HEK293 (cell line): Measurements from ENCODE around the gene ADCY1.

Experiments
- CTCF ChIA-PET: fragments of 350-600 bp; formaldehyde crosslinking; extraction: SDS; loops from one replicate; lab custom pipeline; 2021; ENCODE audit warnings: antibody characterized with exemption; lab: Yijun Ruan, JAX
- POLR2A ChIA-PET: fragments of 300-600 bp; formaldehyde crosslinking; extraction: SDS; loops from one replicate; lab custom pipeline; 2020; ENCODE audit warnings: antibody characterized with exemption, inconsistent platforms; lab: Yijun Ruan, JAX
- H3K27ac ChIP-seq: fragments of 200-500 bp; sonication (Bioruptor generic); 2 replicates; pipeline ENCODE4 v1.5.1; 2014; ENCODE audit warnings: low read depth, low read length, control low read depth, inconsistent platforms; ENCODE audit errors: extremely low read depth
- H3K36me3 ChIP-seq, 2 experiments: fragments of 200-500 bp in 1 of 2; sonication (Bioruptor generic) in 1 of 2; 1 replicate in 1 of 2; 2 replicates in 1 of 2; pipeline ENCODE4 v1.5.1; 2014 to 2017; ENCODE audit warnings: inconsistent platforms in 2 of 2, low read length in 2 of 2; ENCODE audit not compliant: control insufficient read depth in 2 of 2, insufficient read depth in 1 of 2
- H3K4me1 ChIP-seq: fragments of 200-500 bp; sonication (Bioruptor generic); 2 replicates; pipeline ENCODE4 v1.5.1; 2014; ENCODE audit warnings: mild to moderate bottlenecking, low read length, inconsistent platforms; ENCODE audit not compliant: control insufficient read depth, insufficient read depth
- H3K4me3 ChIP-seq: 2 replicates; pipeline ENCODE4 v1.5.1; 2011; ENCODE audit warnings: low read depth, mild to moderate bottlenecking, control low read depth, low read length, moderate library complexity
- H3K9me3 ChIP-seq: fragments of 200-500 bp; sonication (Bioruptor generic); 2 replicates; pipeline ENCODE4 v1.5.1; 2014; ENCODE audit warnings: low read depth, low read length, inconsistent platforms; ENCODE audit not compliant: control insufficient read depth, insufficient read depth
- AEBP2 ChIP-seq: fragments of 450-650 bp; formaldehyde crosslinking; IDR thresholded peaks from 2 replicates; pipeline ENCODE4 v1.5.1; 2016; ENCODE audit warnings: missing biosample characterization, missing genetic modification characterization, borderline replicate concordance
- BCL11A ChIP-seq: fragments of 450-650 bp; formaldehyde crosslinking; IDR thresholded peaks from 2 replicates; pipeline ENCODE4 v1.5.1; 2016; ENCODE audit warnings: low read depth, missing biosample characterization, missing genetic modification characterization
- EGR2 ChIP-seq: fragments of 450-650 bp; formaldehyde crosslinking; IDR thresholded peaks from 2 replicates; pipeline ENCODE4 v1.5.1; 2016; ENCODE audit warnings: low read depth, missing biosample characterization, missing genetic modification characterization
- KLF8 ChIP-seq: fragments of 450-650 bp; formaldehyde crosslinking; IDR thresholded peaks from 2 replicates; pipeline ENCODE4 v1.5.1; 2016; ENCODE audit warnings: missing biosample characterization, missing genetic modification characterization
- OVOL3 ChIP-seq: fragments of 450-650 bp; formaldehyde crosslinking; IDR thresholded peaks from 2 replicates; pipeline ENCODE4 v1.5.1; 2016; ENCODE audit warnings: missing biosample characterization, missing genetic modification characterization
- PBX3 ChIP-seq: sonication (generic); formaldehyde crosslinking; IDR thresholded peaks from 2 replicates; pipeline ENCODE4 v1.8.1; 2022; ENCODE audit warnings: mild to moderate bottlenecking, moderate library complexity, missing genetic modification reagents
- SCRT1 ChIP-seq: fragments of 450-650 bp; formaldehyde crosslinking; IDR thresholded peaks from 2 replicates; pipeline ENCODE4 v1.5.1; 2016; ENCODE audit warnings: missing biosample characterization, missing genetic modification characterization, borderline replicate concordance
- SCRT2 ChIP-seq: fragments of 450-650 bp; formaldehyde crosslinking; IDR thresholded peaks from 2 replicates; pipeline ENCODE4 v1.5.1; 2016; ENCODE audit warnings: missing biosample characterization, missing genetic modification characterization
- ZBTB44 ChIP-seq: fragments of 450-650 bp; IDR thresholded peaks from 2 replicates; pipeline ENCODE4 v1.5.1; 2018; ENCODE audit warnings: missing biosample characterization, mild to moderate bottlenecking, missing genetic modification characterization
- ZBTB6 ChIP-seq: fragments of 450-650 bp; formaldehyde crosslinking; IDR thresholded peaks from 2 replicates; pipeline ENCODE4 v1.5.1; 2017; ENCODE audit warnings: missing biosample characterization, missing genetic modification characterization
- ZNF112 ChIP-seq: fragments of 450-650 bp; formaldehyde crosslinking; IDR thresholded peaks from 2 replicates; pipeline ENCODE4 v1.5.0; 2017; ENCODE audit warnings: missing biosample characterization, missing genetic modification characterization
- ZNF202 ChIP-seq: fragments of 450-650 bp; formaldehyde crosslinking; IDR thresholded peaks from 2 replicates; pipeline ENCODE4 v1.5.1; 2016; ENCODE audit warnings: missing biosample characterization, missing genetic modification characterization, borderline replicate concordance
- ZNF274 ChIP-seq, 2 experiments: fragments of 200-500 bp in 1 of 2; fragments of 450-650 bp in 1 of 2; sonication (Bioruptor generic) in 1 of 2; formaldehyde crosslinking in 1 of 2; IDR thresholded peaks; 2 replicates each; pipeline versions ENCODE4 v1.5.1 to v1.6.1; 2014 to 2016; ENCODE audit warnings: borderline replicate concordance in 1 of 2, inconsistent platforms in 1 of 2, low read length in 1 of 2, missing biosample characterization in 1 of 2, missing genetic modification characterization in 1 of 2
- ZNF513 ChIP-seq: fragments of 450-650 bp; IDR thresholded peaks from 2 replicates; pipeline ENCODE4 v1.5.1; 2018; ENCODE audit warnings: missing biosample characterization, missing genetic modification characterization
- ZNF555 ChIP-seq: fragments of 450-650 bp; formaldehyde crosslinking; conservative IDR thresholded peaks from 2 replicates; pipeline ENCODE4 v1.5.1; 2017; ENCODE audit warnings: missing biosample characterization, mild to moderate bottlenecking, missing genetic modification characterization, inconsistent platforms
- ZNF629 ChIP-seq: fragments of 450-650 bp; formaldehyde crosslinking; IDR thresholded peaks from 2 replicates; pipeline ENCODE4 v1.5.1; 2017; ENCODE audit warnings: missing biosample characterization, missing genetic modification characterization
- ZNF645 ChIP-seq: fragments of 450-650 bp; formaldehyde crosslinking; IDR thresholded peaks from 2 replicates; pipeline ENCODE4; 2016; ENCODE audit warnings: missing biosample characterization, missing genetic modification characterization

Gene ADCY1

GRCh38 chr7:45684910-45685618, 110.9 kb downstream of the ADCY1 start:
- peak; percentile 65 for TF ChIP-seq EGR2
- no peak for TF ChIP-seq ZNF513 (tag by site-specific recombination)
- TF ChIP-seq ZNF555 (tag by site-specific recombination) = no peak
- TF ChIP-seq AEBP2 = no peak
- no peak for TF ChIP-seq ZBTB6 (tag by site-specific recombination)
- no peak for TF ChIP-seq KLF8 (tag by site-specific recombination)
- TF ChIP-seq ZNF112 (tag by site-specific recombination) = no peak
- no peak for TF ChIP-seq BCL11A
- Histone ChIP-seq H3K4me3 (no peak overlapping the region), H3K9me3 (no peaks in the 10 kb centered on the region), H3K27ac (no peak overlapping the region), H3K36me3 (peaks cover 0 to under 1% of the 10 kb centered on the region in 2 experiments; a peak in 2 of 3 replicates), H3K4me1 (no peaks in the 10 kb centered on the region)
- POLR2A ChIA-PET = no interaction called here
- CTCF ChIA-PET = interaction anchor here (0.5 kb wide), 1 partner anchor 711 kb away, joined by 3 read pairs; no protein-coding TSS in a partner anchor

- no peaks in the 10 kb centered on the region for H3K9me3 ChIP-seq
- no peak overlapping the region for H3K4me3 ChIP-seq
- H3K4me1 ChIP-seq = no peaks in the 10 kb centered on the region
- no peak overlapping the region for H3K27ac ChIP-seq
- TF ChIP-seq SCRT1 (0 out of 2 replicates have a peak, but pooled peaks have one; percentile 44), SCRT2 (tag by site-specific recombination) (peak; percentile 86), ZNF629 (tag by site-specific recombination) (no peak)
- TF ChIP-seq, all 188 proteins: peak for 2
- ChIA-PET POLR2A (no interaction called here), CTCF (no interaction called here)
- no peaks in the 10 kb centered on the region; a peak in 1 of 3 replicates for H3K36me3 ChIP-seq
Observed at GRCh38 chr7:45685619-45686240, 111.6 kb downstream of the ADCY1 start.

- H3K4me3 ChIP-seq = no peak overlapping the region
- no peaks in the 10 kb centered on the region for H3K4me1 ChIP-seq
- H3K36me3 ChIP-seq = no peaks in the 10 kb centered on the region; a peak in 1 of 3 replicates
- no peak overlapping the region for H3K27ac ChIP-seq
- ChIA-PET POLR2A (interaction anchor here (0.5 kb wide), 1 partner anchor 9 kb away, joined by 5 read pairs; no protein-coding TSS in a partner anchor), CTCF (no interaction called here)
- H3K9me3 ChIP-seq = no peaks in the 10 kb centered on the region
- no peak for TF ChIP-seq ZBTB6 (tag by site-specific recombination)
- no peak for TF ChIP-seq ZBTB44
- no peak for TF ChIP-seq PBX3 (CRISPR knock-in tag)
- no peak for TF ChIP-seq ZNF645 (tag by site-specific recombination)
- TF ChIP-seq ZNF274 (IDR thresholded peaks at IDR 0.05; ENCODE audit: low read length) = no peak
- TF ChIP-seq ZNF274 (tag by site-specific recombination; IDR thresholded peaks at IDR 0.05; ENCODE audit: borderline replicate concordance) = no peak
- TF ChIP-seq OVOL3 (tag by site-specific recombination) = no peak
- TF ChIP-seq ZNF202 (tag by site-specific recombination) = no peak
Observed at GRCh38 chr7:45686441-45687184, 112.4 kb downstream of the ADCY1 start.
